ENCODE measurements around the gene NR3C1. TPM values are rescaled to one million over a fixed set of nuclear protein-coding genes. Genes with fewer than 3 reads are reported as not detected.
"Not testable (repeated sequence)": the region's sequence is repeated elsewhere in the genome, so short reads cannot be mapped to it uniquely, and the experiment has no call there.

NR3C1 gene
- total RNA-seq, 3 donors from 2014 or later (not counting 1 experiment from before 2014, with no cell fraction given): 147 to 168 (median 165) TPM

GRCh38 chr5:143329843-143330242 lies 73.6 kb downstream of the NR3C1 start:
- no peak for TF ChIP-seq CTCF (IDR thresholded peaks at IDR 0.05)
- Mint-ChIP-seq H3K27ac (peak overlapping the region; percentile 29 to 62), H3K27me3 (ENCODE audit: low read depth in 2 of 2) (no peaks in the 10 kb centered on the region), H3K36me3 (no peaks in the 10 kb centered on the region), H3K4me1 (peaks cover 46 to 56% of the 10 kb centered on the region in 2 donors), H3K4me3 (peak overlapping the region; percentile 28), H3K9me3 (no peaks in the 10 kb centered on the region)
- WGBS (ENCODE audit: insufficient coverage): no CpG with 5 or more reads among the region's 2 CpGs
- no peak for DNase-seq
- Histone ChIP-seq H3K4me1 (ENCODE audit: control insufficient read depth, insufficient read depth, low read length) (peaks cover 8% of the 10 kb centered on the region), H3K36me3 (ENCODE audit: control insufficient read depth, insufficient read depth, low read length) (no peaks in the 10 kb centered on the region), H3K4me3 (ENCODE audit: low read length) (no peak overlapping the region), H3K27me3 (ENCODE audit: control insufficient read depth, insufficient read depth, low read length) (no peaks in the 10 kb centered on the region), H3K9me3 (ENCODE audit: control insufficient read depth, insufficient read depth, low read length) (peaks cover 4% of the 10 kb centered on the region), H3K27ac (ENCODE audit: low read length) (no peak overlapping the region)
- peak; percentile 48 to 54 (median 54) for ATAC-seq
- intact Hi-C loops (cut with micrococcal nuclease): no loop called here

- intact Hi-C loops (cut with micrococcal nuclease): no loop called here
- Mint-ChIP-seq H3K4me3 (peak overlapping the region; percentile 56), H3K27me3 (ENCODE audit: low read depth in 2 of 2) (no peaks in the 10 kb centered on the region), H3K27ac (peak overlapping the region; percentile 39 to 62), H3K4me1 (peaks cover 51 to 62% of the 10 kb centered on the region in 2 donors), H3K36me3 (no peaks in the 10 kb centered on the region), H3K9me3 (no peaks in the 10 kb centered on the region)
- Histone ChIP-seq H3K27ac (ENCODE audit: low read length) (no peak overlapping the region), H3K4me1 (ENCODE audit: control insufficient read depth, insufficient read depth, low read length) (peaks cover 15% of the 10 kb centered on the region), H3K9me3 (ENCODE audit: control insufficient read depth, insufficient read depth, low read length) (peaks cover 4% of the 10 kb centered on the region), H3K36me3 (ENCODE audit: control insufficient read depth, insufficient read depth, low read length) (no peaks in the 10 kb centered on the region), H3K27me3 (ENCODE audit: control insufficient read depth, insufficient read depth, low read length) (no peaks in the 10 kb centered on the region), H3K4me3 (ENCODE audit: low read length) (no peak overlapping the region)
- no peak for DNase-seq
- TF ChIP-seq CTCF (IDR thresholded peaks at IDR 0.05): no peak
- ATAC-seq: no peak
- WGBS (ENCODE audit: insufficient coverage): 96% methylated on average over 4 of the region's 5 CpGs
Observed at GRCh38 chr5:143328589-143329220, 74.8 kb downstream of the NR3C1 start.

- intact Hi-C loops (cut with micrococcal nuclease); H3K9me3 Mint-ChIP-seq; H3K4me3 Mint-ChIP-seq; DNase-seq; H3K36me3 ChIP-seq (ENCODE audit: control insufficient read depth, insufficient read depth, low read length); H3K36me3 Mint-ChIP-seq; H3K4me3 ChIP-seq (ENCODE audit: low read length); H3K27me3 ChIP-seq (ENCODE audit: control insufficient read depth, insufficient read depth, low read length); H3K27me3 Mint-ChIP-seq (ENCODE audit: low read depth in 2 of 2); H3K9me3 ChIP-seq (ENCODE audit: control insufficient read depth, insufficient read depth, low read length); ATAC-seq; H3K27ac ChIP-seq (ENCODE audit: low read length): not testable (repeated sequence)
- WGBS (ENCODE audit: insufficient coverage): 88% methylated on average over 4 of the region's 4 CpGs
- peak overlapping the region; percentile 57 to 75 for H3K27ac Mint-ChIP-seq
- peaks cover 71 to 80% of the 10 kb centered on the region in 2 donors for H3K4me1 Mint-ChIP-seq
- H3K4me1 ChIP-seq (ENCODE audit: control insufficient read depth, insufficient read depth, low read length): peaks cover 24% of the 10 kb centered on the region
Observed at GRCh38 chr5:143325086-143325485, 78.4 kb downstream of the NR3C1 start.

GRCh38 chr5:143322931-143323630 lies 80.4 kb downstream of the NR3C1 start:
- not testable (repeated sequence) for ATAC-seq; H3K4me3 ChIP-seq (ENCODE audit: low read length); H3K9me3 Mint-ChIP-seq; H3K4me3 Mint-ChIP-seq; H3K9me3 ChIP-seq (ENCODE audit: control insufficient read depth, insufficient read depth, low read length); H3K27me3 Mint-ChIP-seq (ENCODE audit: low read depth in 2 of 2); H3K27ac ChIP-seq (ENCODE audit: low read length); H3K36me3 Mint-ChIP-seq; H3K36me3 ChIP-seq (ENCODE audit: control insufficient read depth, insufficient read depth, low read length); DNase-seq; H3K27me3 ChIP-seq (ENCODE audit: control insufficient read depth, insufficient read depth, low read length)
- Mint-ChIP-seq H3K27ac (peak overlapping the region; percentile 20 to 57), H3K4me1 (peaks cover 73 to 82% of the 10 kb centered on the region in 2 donors)
- WGBS (ENCODE audit: insufficient coverage): 90% methylated on average over 5 of the region's 5 CpGs
- H3K4me1 ChIP-seq (ENCODE audit: control insufficient read depth, insufficient read depth, low read length): peaks cover 22% of the 10 kb centered on the region
- intact Hi-C loops (cut with micrococcal nuclease): loop anchor here (5.0 kb wide), 2 partner anchors 34 to 79 kb away; partner anchors contain the start of gene NR3C1

Measured in natural killer cell (primary cell).